Neural cell (in vitro differentiated cells): ENCODE measurements around the gene IMMP2L.

Source experiments
- CTCF ChIP-seq: fragments of 450-650 bp; IDR thresholded peaks from 2 replicates; pipeline ENCODE4 v1.5.1; 2014; ENCODE audit warnings: antibody characterized with exemption, mild to moderate bottlenecking, moderate library complexity; ENCODE audit not compliant: poor library complexity, severe bottlenecking
- RAD21 ChIP-seq: fragments of 450-650 bp; conservative IDR thresholded peaks from 2 replicates; pipeline ENCODE4 v1.6.1; 2014; ENCODE audit warnings: antibody characterized with exemption, mild to moderate bottlenecking, moderate library complexity
- TAF1 ChIP-seq: IDR thresholded peaks from 2 replicates; pipeline ENCODE4 v1.6.1; 2012; ENCODE audit warnings: low read depth

GRCh38 chr7:111292026-111292470 is 270.2 kb downstream of the IMMP2L start:
- TF ChIP-seq CTCF (no peak), RAD21 (no peak), TAF1 (no peak)
